Skeletal muscle satellite cell (primary cell): Measurements from ENCODE around the gene PSMD3.
A peak's percentile ranks its signal among the peaks of the same experiment; 100 is the strongest.

Source experiments
- H3K27me3 ChIP-seq: 2 replicates; pipeline ENCODE4 v1.7.0; 2013; ENCODE audit warnings: low read length; ENCODE audit not compliant: control insufficient read depth, insufficient read depth
- H3K36me3 ChIP-seq: 2 replicates; pipeline ENCODE4 v1.7.0; 2013; ENCODE audit warnings: mild to moderate bottlenecking, control low read depth, low read length; ENCODE audit not compliant: insufficient read depth
- H3K4me1 ChIP-seq: 2 replicates; pipeline ENCODE4 v1.7.0; 2013; ENCODE audit warnings: low read length; ENCODE audit not compliant: control insufficient read depth, insufficient read depth
- H3K4me2 ChIP-seq: 2 replicates; pipeline ENCODE4 v1.7.0; 2013; ENCODE audit warnings: mild to moderate bottlenecking, low read length
- H3K4me3 ChIP-seq: 2 replicates; pipeline ENCODE4 v1.7.0; 2013; ENCODE audit warnings: low read length
- H3K9ac ChIP-seq: 2 replicates; pipeline ENCODE4 v1.7.0; 2013; ENCODE audit warnings: mild to moderate bottlenecking, low read depth, low read length, moderate library complexity
- H3K9me3 ChIP-seq: replicated peaks from 2 replicates; pipeline ENCODE4 v1.7.0; 2013; ENCODE audit warnings: mild to moderate bottlenecking, control low read depth, low read length
- small RNA-seq: library from RNA; depleted of rRNA; stranded (forward); fragments of <200 nt; gene quantifications from one replicate; pipeline ENCODE3, GENCODE V24; 2012

The PSMD3 gene

GRCh38 chr17:40041196-40041595 is 60.6 kb downstream of the PSMD3 start:
- Histone ChIP-seq H3K27me3 (no peaks in the 10 kb centered on the region), H3K9me3 (no peaks in the 10 kb centered on the region), H3K9ac (no peak overlapping the region), H3K36me3 (no peaks in the 10 kb centered on the region), H3K4me2 (no peak overlapping the region), H3K4me1 (peaks cover 10% of the 10 kb centered on the region), H3K4me3 (no peak overlapping the region)

Small RNA genes lying within 50 kb of the gene (small RNA-seq; reads per million reads assigned to genes)
- 633 reads per million, percentile 99 among the genes with 10 or more reads in this experiment for gene SNORD124
